NCI-H128 (cell line): ENCODE measurements around the gene DISP1.

Source experiments
- DNase-seq: peaks from one replicate; lab custom pipeline; 2025; ENCODE audit not compliant: unreplicated experiment; lab: John Stamatoyannopoulos, UW

The DISP1 gene

DNA sequence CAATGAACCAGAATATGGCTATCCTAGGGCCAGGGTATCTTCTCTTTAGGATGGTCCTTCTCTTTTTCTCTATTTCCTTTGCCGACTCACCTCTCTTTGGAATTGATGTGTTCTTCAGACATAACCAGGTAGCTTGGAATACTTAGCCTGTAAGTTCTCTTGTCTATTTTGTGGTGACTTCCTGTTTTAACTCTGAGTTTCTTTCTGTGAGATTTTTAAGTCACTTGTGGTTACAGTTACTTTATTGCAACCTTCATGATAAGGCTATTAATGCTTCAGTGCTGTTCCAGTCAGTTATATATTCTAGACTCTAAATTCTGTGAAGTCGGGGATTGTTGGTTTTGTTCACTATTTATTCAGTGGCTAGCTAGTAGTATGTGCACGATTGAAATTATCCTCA lies 46.2 kb downstream of the DISP1 start:
- DNase-seq = no peak
